NCI-H2107 (cell line): Measurements from ENCODE around the gene SP8.
"Not testable (repeated sequence)": the region's sequence is repeated elsewhere in the genome, so short reads cannot be mapped to it uniquely, and the experiment has no call there.

Experiments used
- DNase-seq: peaks from one replicate; lab custom pipeline; 2025; lab: John Stamatoyannopoulos, UW

The SP8 gene

DNA sequence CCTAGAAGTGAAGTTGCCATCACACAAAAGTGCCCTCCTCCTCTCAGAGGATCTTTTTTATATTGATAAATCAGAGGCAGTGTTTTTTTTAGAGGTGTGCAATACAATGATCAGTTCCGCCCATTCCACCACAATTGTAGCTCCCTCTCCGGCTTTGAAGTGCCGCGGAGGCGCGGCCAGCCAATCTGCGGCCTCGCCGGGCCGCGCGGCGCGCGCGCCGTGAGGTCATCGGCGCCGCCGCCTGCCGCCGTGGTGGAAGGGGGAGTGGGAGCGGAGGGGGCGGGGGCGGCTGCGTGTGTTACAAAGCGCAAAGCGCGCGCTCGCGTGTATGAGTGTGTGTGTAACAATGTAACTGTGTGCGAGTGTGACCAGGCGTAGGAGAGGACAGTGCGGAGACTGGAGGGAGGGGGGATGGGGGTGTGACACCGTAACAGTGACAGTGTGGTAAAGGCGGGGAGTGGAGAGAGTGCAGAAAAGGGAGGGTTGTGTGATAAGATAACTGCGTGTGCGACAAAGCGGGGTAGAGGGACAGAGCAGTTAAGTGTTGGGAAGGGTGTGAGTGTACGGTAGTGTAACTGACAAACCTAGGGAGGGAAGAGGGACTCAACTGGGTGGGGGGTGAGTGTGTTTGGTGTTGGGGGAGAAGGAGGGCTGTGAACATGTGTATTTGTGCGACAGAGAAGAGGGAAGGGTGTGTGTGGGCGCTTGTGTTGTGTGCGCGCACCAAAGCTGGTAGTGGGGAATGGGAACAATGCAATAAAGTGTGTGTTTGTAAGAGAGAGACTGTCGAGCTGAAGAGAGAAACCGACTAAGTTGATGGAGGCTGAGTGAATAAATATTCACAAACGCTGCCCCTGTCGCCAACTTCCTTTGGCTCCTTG lies at the start of gene SP8:
Gene SP8 (minus strand): TSS at position 108 of the 881 bp plus-strand sequence. CDS start 88 bp downstream, at position 20.
- peak; percentile 39 for DNase-seq

GRCh38 chr7:20836424-20836823 lies 49.7 kb upstream of the SP8 start:
- not testable (repeated sequence) for DNase-seq

DNA sequence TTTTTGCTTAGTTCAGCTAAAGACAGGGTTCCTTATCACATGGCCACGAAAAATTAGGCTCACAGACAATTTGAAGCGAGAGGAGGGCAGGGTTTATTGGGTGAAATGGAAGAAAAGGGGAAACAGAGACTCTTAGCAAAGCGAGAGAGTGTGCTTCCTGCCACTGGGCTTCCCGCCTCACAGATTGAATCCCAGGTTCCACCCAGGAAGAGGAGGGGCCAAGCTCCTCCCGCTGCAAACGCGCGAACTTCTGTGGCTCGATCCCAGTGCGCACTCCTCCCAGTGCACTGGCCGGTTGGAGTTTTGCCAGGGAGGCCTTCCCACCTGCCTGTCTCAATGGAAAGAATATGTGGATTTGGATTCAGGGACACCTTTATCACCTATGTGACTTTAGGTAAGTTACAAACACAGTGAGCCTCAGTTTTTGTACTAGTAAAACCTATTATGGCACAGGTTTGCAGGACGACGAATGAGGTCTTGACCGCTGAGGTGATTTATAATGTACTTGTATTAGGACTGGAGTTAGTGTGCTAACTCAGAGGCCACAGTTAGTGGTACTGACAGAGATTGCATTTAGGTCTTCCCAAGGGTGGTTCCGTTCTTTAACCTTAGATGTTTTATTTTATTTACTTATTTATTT lies 48.5 kb upstream of the SP8 start:
- no peak for DNase-seq

DNA sequence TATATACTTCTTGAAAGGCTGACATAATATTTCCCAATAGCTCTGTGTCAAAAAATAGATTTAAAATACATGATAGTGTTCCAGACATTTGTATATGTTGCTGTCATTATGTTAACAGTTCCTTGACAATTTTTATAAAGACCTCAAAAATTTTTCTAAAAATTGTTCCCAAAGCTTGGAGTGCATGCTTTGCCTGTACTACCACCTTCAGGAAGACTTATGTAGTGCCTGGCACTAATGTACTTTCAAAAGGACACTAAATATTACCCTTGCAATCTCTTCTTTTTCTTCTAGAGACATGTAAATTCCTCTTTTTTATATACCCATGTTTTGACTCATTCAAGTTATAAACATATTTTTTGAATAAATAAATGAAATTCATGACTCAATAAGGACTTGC lies 48.0 kb upstream of the SP8 start:
- DNase-seq: no peak

DNA sequence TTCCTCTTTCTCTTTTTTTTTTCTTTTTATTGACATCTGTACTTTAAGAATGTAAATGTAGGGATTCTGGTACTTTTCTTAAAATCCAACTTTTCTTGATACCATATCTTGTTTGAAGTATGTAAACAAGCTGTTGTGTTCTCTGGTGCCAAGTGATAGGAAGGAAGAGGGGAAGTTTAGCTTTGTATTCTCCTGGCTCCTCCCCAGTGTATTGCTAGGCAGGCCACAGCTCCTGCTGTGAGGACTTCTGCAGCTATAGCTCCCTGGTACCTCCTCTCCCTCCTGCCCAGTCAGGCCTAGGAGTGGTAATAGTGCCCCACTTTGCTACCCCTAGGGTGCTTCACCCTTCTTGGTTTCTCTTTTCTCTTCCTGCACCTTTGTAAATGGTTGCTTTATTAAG lies 45.3 kb upstream of the SP8 start:
- DNase-seq: no peak

- DNase-seq: no peak
Measured at GRCh38 chr7:20831451-20831850, 44.8 kb upstream of the SP8 start.

- peak; percentile 18 for DNase-seq
Measured at GRCh38 chr7:20828947-20829346, 42.3 kb upstream of the SP8 start.

GRCh38 chr7:20827172-20827571 lies 40.5 kb upstream of the SP8 start:
- no peak for DNase-seq

- DNase-seq: no peak
Measured at GRCh38 chr7:20826243-20826642, 39.6 kb upstream of the SP8 start.

- DNase-seq: no peak
Measured at GRCh38 chr7:20825555-20825954, 38.9 kb upstream of the SP8 start.

- not testable (repeated sequence) for DNase-seq
Measured at GRCh38 chr7:20821390-20821789, 34.7 kb upstream of the SP8 start.

DNA sequence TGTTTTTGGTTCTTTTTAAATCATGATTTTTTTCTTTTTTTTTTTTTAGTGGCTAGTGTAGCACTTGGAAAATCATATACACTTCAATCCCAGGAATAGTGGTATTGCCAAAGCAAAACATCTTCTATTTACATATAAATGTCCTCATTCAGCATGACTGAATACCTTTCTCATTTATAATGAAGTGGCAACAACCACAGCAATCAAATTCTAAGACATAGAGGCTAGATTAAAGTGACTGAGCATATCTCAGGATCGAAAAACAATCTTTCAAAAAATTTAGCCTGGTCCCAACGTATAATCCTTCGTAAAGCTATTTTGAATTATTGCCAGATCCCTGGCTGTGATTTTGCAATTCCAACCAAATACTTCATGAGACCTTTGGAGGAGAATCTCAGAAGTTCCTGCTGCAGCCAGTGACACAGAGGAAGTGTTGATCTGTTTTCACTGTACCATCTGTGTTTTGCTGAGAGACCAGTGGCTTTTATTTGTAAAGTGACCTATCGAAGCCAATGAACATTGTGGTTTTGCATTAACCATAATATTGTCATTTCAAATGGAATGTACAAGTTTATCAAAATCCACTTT lies 29.8 kb upstream of the SP8 start:
- no peak for DNase-seq

GRCh38 chr7:20804345-20804744 lies 17.7 kb upstream of the SP8 start:
- no peak for DNase-seq

GRCh38 chr7:20799566-20800366 lies 13.1 kb upstream of the SP8 start:
- DNase-seq: no peak

DNA sequence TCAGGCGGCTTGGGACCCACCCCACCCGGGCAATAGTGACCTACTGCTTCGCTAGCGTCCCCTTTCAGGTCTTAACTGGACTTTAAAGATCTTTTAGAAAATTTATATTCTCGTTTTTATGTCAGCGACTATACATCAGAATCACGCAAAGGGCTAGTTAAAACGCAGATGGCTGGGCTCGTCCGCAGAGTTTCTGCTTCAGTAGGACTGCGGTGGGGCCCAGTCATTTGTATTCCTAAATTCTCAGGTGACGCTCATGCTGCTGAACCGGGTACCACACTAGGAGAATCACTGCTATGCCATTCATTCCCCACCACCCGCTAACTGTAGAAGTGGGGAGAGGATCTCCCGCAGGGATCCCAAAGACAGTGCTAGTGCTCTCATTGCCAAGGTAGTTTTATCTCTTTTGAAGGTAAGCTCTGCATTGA lies 12.0 kb upstream of the SP8 start:
- no peak for DNase-seq

GRCh38 chr7:20798081-20798693 lies 11.5 kb upstream of the SP8 start:
- DNase-seq: peak; percentile 70

DNA sequence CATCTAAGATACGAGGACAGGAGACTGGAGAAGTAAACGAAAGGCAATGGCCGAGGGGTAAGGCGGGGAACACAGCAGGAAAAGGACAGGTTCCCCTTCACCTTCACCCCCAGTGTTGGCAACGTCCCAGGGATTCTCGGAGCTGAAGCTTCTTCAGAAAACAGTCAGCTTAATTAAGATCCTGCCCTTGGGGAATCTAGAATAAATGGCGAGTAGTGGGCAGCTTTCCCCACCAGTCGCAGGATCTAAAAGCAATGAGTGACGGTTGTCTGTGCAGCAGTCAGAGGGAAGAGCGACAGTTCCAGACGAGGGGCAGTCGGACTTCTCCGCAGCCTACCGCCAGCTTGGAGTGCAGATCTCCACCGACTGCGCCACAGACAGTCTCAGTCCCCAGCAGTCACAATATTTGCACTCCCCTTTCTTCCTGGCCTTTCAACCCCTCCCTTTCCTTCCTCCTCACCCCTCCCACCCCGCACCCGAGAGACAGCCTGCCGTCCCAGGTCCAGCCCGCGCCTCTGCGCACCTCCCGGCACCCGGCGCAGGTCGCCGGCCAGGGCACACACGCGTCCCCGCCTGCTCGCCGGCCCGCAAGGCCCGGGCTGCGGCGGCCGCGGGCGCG lies 10.9 kb upstream of the SP8 start:
- no peak for DNase-seq

DNA sequence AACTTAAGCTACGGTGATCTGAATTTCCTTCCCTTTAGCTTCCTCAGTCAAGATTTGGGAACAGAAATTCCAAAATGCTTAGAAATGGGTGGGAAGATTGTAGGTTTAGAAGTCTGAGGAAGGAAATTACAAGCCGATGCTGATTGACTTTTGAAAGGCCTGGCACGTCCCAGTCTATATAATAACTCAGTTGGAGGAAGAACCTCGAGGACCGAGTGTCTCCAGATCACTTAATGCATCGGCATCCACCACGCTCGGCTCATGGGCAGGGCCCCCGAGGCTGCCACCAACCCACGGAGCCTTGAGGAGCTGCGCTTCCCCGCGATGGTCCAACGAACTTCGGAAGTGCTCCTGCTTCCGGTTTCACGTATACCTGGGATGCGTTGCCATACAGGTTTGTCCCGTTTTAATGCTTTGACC lies 10.4 kb upstream of the SP8 start:
- DNase-seq: no peak

DNA sequence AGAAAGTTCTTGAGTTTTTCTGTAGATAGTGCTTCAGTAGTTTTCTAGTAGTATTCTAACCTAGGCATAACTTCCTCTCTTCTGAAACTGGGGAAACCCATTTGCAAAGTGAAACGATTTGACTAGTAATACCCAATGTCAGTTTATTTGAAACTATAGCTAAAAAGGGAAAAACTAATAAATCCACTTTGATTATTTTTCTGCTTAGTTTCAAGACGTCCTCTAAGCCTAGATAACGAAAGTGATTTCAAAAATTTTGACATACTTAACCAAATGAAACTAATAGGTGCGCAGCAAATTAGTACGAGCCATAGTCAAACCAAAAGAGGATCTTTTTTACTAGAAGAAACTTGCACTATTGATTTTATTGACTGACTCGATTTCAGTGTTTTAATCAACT lies 9.8 kb upstream of the SP8 start:
- no peak for DNase-seq

DNA sequence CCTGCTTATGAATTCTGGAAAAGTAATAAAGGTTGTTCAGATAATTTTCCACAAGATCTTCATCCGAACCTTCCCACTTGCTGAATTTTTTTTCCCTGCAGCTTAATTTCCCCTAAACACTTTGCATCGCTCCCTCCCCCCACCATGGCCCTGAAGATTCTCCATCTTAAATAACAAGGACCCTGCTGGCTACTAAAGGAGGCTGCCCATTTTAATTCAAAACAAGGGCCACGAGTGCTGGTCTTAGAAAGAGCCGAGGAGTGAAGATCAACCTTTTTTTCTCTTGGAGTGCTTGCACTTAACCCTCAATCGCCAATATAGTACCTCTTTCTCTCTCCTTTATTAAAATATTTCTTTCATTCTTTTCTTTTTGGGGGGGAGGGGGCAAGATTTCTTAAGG lies 9.2 kb upstream of the SP8 start:
- no peak for DNase-seq

DNA sequence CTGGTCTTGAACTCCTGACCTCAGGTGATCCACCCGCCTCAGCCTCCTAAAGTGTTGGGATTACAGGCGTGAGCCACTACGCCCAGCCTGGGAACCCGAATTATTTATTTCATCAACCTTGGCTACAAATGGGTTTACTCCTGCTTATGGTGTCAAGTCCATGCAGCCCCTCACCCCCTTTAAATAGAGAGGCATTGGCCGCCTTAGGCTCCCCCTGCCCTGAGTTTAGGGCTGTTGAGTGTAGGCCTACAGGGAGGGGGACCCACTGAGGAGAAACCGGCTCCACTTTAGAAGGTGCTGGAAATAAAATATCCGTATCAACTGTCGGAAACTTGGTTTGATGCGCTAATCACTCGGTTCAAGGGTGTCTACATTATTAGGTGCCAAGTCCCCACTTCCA lies 8.7 kb upstream of the SP8 start:
- no peak for DNase-seq
